H1 (cell line): ENCODE measurements around the gene PDHB. TPM values are rescaled to one million over a fixed set of nuclear protein-coding genes. Genes with fewer than 3 reads are reported as not detected.

Source experiments
- CTCF ChIA-PET: fragments of 300-600 bp; sonication (Branson Sonifier 250); formaldehyde crosslinking; loops from one replicate; lab custom pipeline; 2021; ENCODE audit not compliant: partially characterized antibody; lab: Charles Lee
- POLR2A ChIA-PET: fragments of 300-600 bp; sonication (Branson Sonifier 250); formaldehyde crosslinking; loops from one replicate; lab custom pipeline; 2021; ENCODE audit warnings: inconsistent platforms; ENCODE audit not compliant: partially characterized antibody; lab: Charles Lee
- DNase-seq, 2 experiments: peaks; one replicate each; pipeline versions ENCODE4 v3.0.0 to v3.0.0-alpha.2; 2010 to 2022; ENCODE audit warnings: low spot score in 2 of 2, low read depth in 1 of 2, mixed read lengths in 1 of 2
- FAIRE-seq: peaks from 2 replicates; lab custom pipeline; 2011; peaks lifted over from hg19 to GRCh38; lab: Jason Lieb, UNC
- H2AFZ ChIP-seq: 2 replicates; pipeline ENCODE4 v1.8.1; 2012; ENCODE audit warnings: low read length, inconsistent platforms
- H2AK5ac ChIP-seq: 2 replicates; pipeline ENCODE4 v1.6.1; 2013; ENCODE audit warnings: low read depth, low read length
- H2BK120ac ChIP-seq: replicated peaks from 2 replicates; pipeline ENCODE3; 2013; ENCODE audit warnings: low read depth, low read length, inconsistent platforms
- H2BK12ac ChIP-seq: 2 replicates; pipeline ENCODE4 v1.6.1; 2013; ENCODE audit warnings: low read depth, low read length
- H2BK15ac ChIP-seq: 2 replicates; pipeline ENCODE4 v1.6.1; 2013; ENCODE audit warnings: low read length
- H2BK20ac ChIP-seq: 2 replicates; pipeline ENCODE4 v1.6.1; 2013; ENCODE audit warnings: low read length
- H2BK5ac ChIP-seq: 2 replicates; pipeline ENCODE4 v1.6.1; 2013; ENCODE audit warnings: low read depth, low read length
- H3K14ac ChIP-seq: 2 replicates; pipeline ENCODE4 v1.6.1; 2013; ENCODE audit warnings: inconsistent platforms; ENCODE audit not compliant: insufficient read length
- H3K18ac ChIP-seq: 2 replicates; pipeline ENCODE4 v1.6.1; 2013; ENCODE audit warnings: low read length; ENCODE audit errors: extremely low read depth
- H3K23ac ChIP-seq: 2 replicates; pipeline ENCODE4 v1.6.1; 2013; ENCODE audit warnings: inconsistent platforms; ENCODE audit not compliant: insufficient read length
- H3K23me2 ChIP-seq: 2 replicates; pipeline ENCODE4 v1.6.1; 2013; ENCODE audit warnings: low read depth, low read length
- H3K27ac ChIP-seq: 2 replicates; pipeline ENCODE4 v1.6.1; 2011; ENCODE audit warnings: low read depth, low read length, inconsistent platforms
- H3K27me3 ChIP-seq, 4 experiments: replicated peaks in 1 of 4; 1 replicate in 1 of 4; 2 replicates in 3 of 4; pipeline versions ENCODE4 v1.6.1 to v1.8.1; 2011 to 2013; ENCODE audit warnings: low read length in 3 of 4, mild to moderate bottlenecking in 3 of 4, inconsistent platforms in 2 of 4, mixed read lengths in 2 of 4, moderate library complexity in 1 of 4; ENCODE audit not compliant: control insufficient read depth in 3 of 4, insufficient read depth in 3 of 4; ENCODE audit errors: extremely low read depth in 1 of 4
- H3K36me3 ChIP-seq, 4 experiments: 2 replicates each; pipeline versions ENCODE4 v1.6.1 to v1.8.1; 2011 to 2013; ENCODE audit warnings: mild to moderate bottlenecking in 4 of 4, low read length in 3 of 4, moderate library complexity in 2 of 4, control low read depth in 1 of 4, inconsistent platforms in 1 of 4; ENCODE audit not compliant: insufficient read depth in 4 of 4, control insufficient read depth in 2 of 4
- H3K4ac ChIP-seq: replicated peaks from 2 replicates; pipeline ENCODE3; 2013; ENCODE audit warnings: low read length, low read depth, mixed read lengths, inconsistent platforms; ENCODE audit not compliant: insufficient read length
- H3K4me1 ChIP-seq, 4 experiments: replicated peaks in 1 of 4; 1 replicate in 1 of 4; 2 replicates in 3 of 4; pipeline versions ENCODE4 v1.6.1 to v1.8.1; 2011 to 2013; ENCODE audit warnings: low read length in 3 of 4, inconsistent platforms in 2 of 4, mixed read lengths in 1 of 4; ENCODE audit not compliant: insufficient read depth in 4 of 4, control insufficient read depth in 3 of 4
- H3K4me2 ChIP-seq, 2 experiments: 2 replicates each; pipeline versions ENCODE4 v1.6.1 to v1.8.1; 2011 to 2013; ENCODE audit warnings: low read depth in 2 of 2, low read length in 2 of 2, control low read depth in 1 of 2, inconsistent platforms in 1 of 2, mild to moderate bottlenecking in 1 of 2; ENCODE audit not compliant: insufficient read depth in 1 of 2
- H3K4me3 ChIP-seq, 4 experiments: fragments of 200-600, 300-600 bp in 1 of 4; sonication (generic), shearing (Covaris generic), sonication (Bioruptor Twin) in 1 of 4; 2 replicates each; pipeline versions ENCODE4 v1.5.1 to v1.8.1; 2011 to 2016; ENCODE audit warnings: low read length in 4 of 4, low read depth in 3 of 4, control low read depth in 2 of 4, inconsistent platforms in 2 of 4, mild to moderate bottlenecking in 2 of 4, mixed read lengths in 1 of 4, moderate library complexity in 1 of 4; ENCODE audit not compliant: insufficient read depth in 2 of 4; ENCODE audit errors: extremely low read depth in 1 of 4
- H3K56ac ChIP-seq: replicated peaks from 2 replicates; pipeline ENCODE3; 2013; ENCODE audit warnings: low read depth, mild to moderate bottlenecking, mixed read lengths, low read length, inconsistent platforms; ENCODE audit not compliant: insufficient read length
- H3K79me1 ChIP-seq: 2 replicates; pipeline ENCODE4 v1.6.1; 2013; ENCODE audit warnings: low read depth, low read length, control low read depth
- H3K79me2 ChIP-seq, 2 experiments: 2 replicates each; pipeline versions ENCODE4 v1.6.1 to v1.8.1; 2012 to 2013; ENCODE audit warnings: low read length in 2 of 2, mild to moderate bottlenecking in 2 of 2, inconsistent platforms in 1 of 2; ENCODE audit not compliant: insufficient read depth in 2 of 2, control insufficient read depth in 1 of 2
- H3K9ac ChIP-seq, 4 experiments: replicated peaks in 1 of 4; 1 replicate in 1 of 4; 2 replicates in 3 of 4; pipeline versions ENCODE4 v1.6.1 to v1.8.1; 2011 to 2013; ENCODE audit warnings: low read depth in 3 of 4, low read length in 3 of 4, control low read depth in 2 of 4, mild to moderate bottlenecking in 2 of 4, moderate library complexity in 2 of 4, inconsistent platforms in 1 of 4; ENCODE audit errors: extremely low read depth in 1 of 4
- H3K9me3 ChIP-seq, 2 experiments: 2 replicates each; pipeline versions ENCODE4 v1.6.1 to v1.8.1; 2012 to 2013; ENCODE audit warnings: mild to moderate bottlenecking in 2 of 2, moderate library complexity in 2 of 2, control low read depth in 1 of 2, inconsistent platforms in 1 of 2, low read depth in 1 of 2, low read length in 1 of 2, mixed read lengths in 1 of 2; ENCODE audit not compliant: insufficient read depth in 2 of 2
- H4K20me1 ChIP-seq, 2 experiments: replicated peaks in 1 of 2; 2 replicates each; pipeline versions ENCODE3 to v1.8.1; 2011 to 2013; ENCODE audit warnings: inconsistent platforms in 2 of 2, low read length in 2 of 2, mild to moderate bottlenecking in 1 of 2; ENCODE audit not compliant: insufficient read depth in 2 of 2, control insufficient read depth in 1 of 2
- H4K5ac ChIP-seq: 2 replicates; pipeline ENCODE4 v1.6.1; 2013; ENCODE audit warnings: low read length, low read depth, mixed read lengths, inconsistent platforms; ENCODE audit not compliant: insufficient read length
- H4K8ac ChIP-seq: 2 replicates; pipeline ENCODE4 v1.8.0; 2013; ENCODE audit warnings: mild to moderate bottlenecking, moderate library complexity, low read length, inconsistent platforms; ENCODE audit not compliant: insufficient read depth; ENCODE audit errors: extremely low read depth
- H4K91ac ChIP-seq: replicated peaks from 2 replicates; pipeline ENCODE3; 2013; ENCODE audit warnings: low read length, mixed read lengths, inconsistent platforms; ENCODE audit not compliant: insufficient read length
- MAFK ChIP-seq: IDR thresholded peaks from 2 replicates; pipeline ENCODE4 v1.6.1; 2012; ENCODE audit warnings: low read depth, mild to moderate bottlenecking, improper control_type of control experiment, low read length
- POLR2A ChIP-seq, 2 experiments: IDR thresholded peaks; 1 replicate in 1 of 2; 2 replicates in 1 of 2; pipeline ENCODE4 v1.6.1; 2011; ENCODE audit warnings: low read depth in 2 of 2, low read length in 2 of 2, mild to moderate bottlenecking in 2 of 2; ENCODE audit errors: control extremely low read depth in 1 of 2
- POLR2AphosphoS5 ChIP-seq: IDR thresholded peaks from 2 replicates; pipeline ENCODE4 v1.6.1; 2011; ENCODE audit warnings: low read depth, low read length
- WGBS, 2 experiments: shearing (Covaris generic) in 1 of 2; methylation state at CpG; one replicate each; pipeline versions ENCODE4 v1.1.6 to v1.1.7; 2013 to 2015; ENCODE audit warnings: low lambda C conversion rate in 2 of 2, mixed read lengths in 2 of 2, inconsistent platforms in 1 of 2, low coverage in 1 of 2, missing lambda C conversion rate in 1 of 2; ENCODE audit not compliant: insufficient replicate concordance in 2 of 2, insufficient coverage in 1 of 2, insufficient read length in 1 of 2; ENCODE audit errors: extremely low coverage in 1 of 2, missing lambda C conversion rate in 1 of 2; 5-methylcytosine and 5-hydroxymethylcytosine counted together
- polyA plus RNA-seq, 7 experiments: library from polyadenylated mRNA; depleted of rRNA in 3 of 7; stranded (reverse) in 5 of 7; unstranded in 2 of 7; fragments of >200 nt in 5 of 7; fragments of 200-250 nt in 2 of 7; gene quantifications; 1 replicate in 5 of 7; 2 replicates in 1 of 7; 4 replicates in 1 of 7; pipeline versions ENCODE4 v1.2.1 to v1.2.3, GENCODE V29; 2011 to 2013; ENCODE audit warnings: missing spikeins in 2 of 7, mixed read lengths in 2 of 7
- total RNA-seq: library from RNA; stranded (reverse); fragmentation: NEBNext Ultra II Directional; extraction: Animal tissue kit (Norgen Biotek cat#: 25700); gene quantifications from 2 replicates; pipeline ENCODE4 v1.2.1, GENCODE V29; 2021

PDHB gene
- total and polyA plus RNA-seq, 2 of the 8 experiments (the other 6 are each of a cell fraction or from before 2014, with no cell fraction given): 90.4 to 140 TPM

- Histone ChIP-seq H3K18ac (no peak overlapping the region), H3K79me2 (no peaks in the 10 kb centered on the region), H2BK5ac (no peak overlapping the region), H3K36me3 (no peaks in the 10 kb centered on the region), H4K5ac (no peak overlapping the region), H3K9me3 (no peaks in the 10 kb centered on the region), H3K27ac (no peak overlapping the region), H3K23me2 (no peaks in the 10 kb centered on the region), H4K91ac (no peak overlapping the region), H4K20me1 (no peaks in the 10 kb centered on the region), H3K9ac (no peak overlapping the region), H2AFZ (no peak overlapping the region), H2BK15ac (no peak overlapping the region), H2BK120ac (no peak overlapping the region), H3K23ac (no peak overlapping the region), H2AK5ac (no peak overlapping the region), H3K4ac (no peak overlapping the region), H2BK20ac (no peak overlapping the region), H3K4me2 (no peak overlapping the region), H2BK12ac (no peak overlapping the region), H3K4me3 (no peak overlapping the region), H4K8ac (no peak overlapping the region), H3K4me1 (peaks cover 0 to 7% (median 4%) of the 10 kb centered on the region in 4 experiments; a peak in 4 of 7 replicates), H3K27me3 (no peaks in the 10 kb centered on the region), H3K56ac (no peak overlapping the region), H3K14ac (no peak overlapping the region), H3K79me1 (no peaks in the 10 kb centered on the region)
- WGBS, 2 experiments: 89% methylated on average over 1 of the region's 1 CpG; no CpG with 5 or more reads in 1 of the 2 experiments
- POLR2A ChIA-PET: interaction anchor here (1.7 kb wide), 1 partner anchor 44 kb away, joined by 3 read pairs; no protein-coding TSS in a partner anchor
- DNase-seq: no peak
- CTCF ChIA-PET: interaction anchor here (0.6 to 2.0 kb wide), 7 partner anchors 7 to 71 kb away, joined by 3 to 7 read pairs (median 4); no protein-coding TSS in a partner anchor
- no peak for FAIRE-seq
- TF ChIP-seq POLR2AphosphoS5: no peak
- no peak for TF ChIP-seq MAFK
- no peak for TF ChIP-seq POLR2A (IDR thresholded peaks at IDR 0.05; ENCODE audit: control extremely low read depth in 1 of 2, low read depth in 2 of 2, low read length in 2 of 2)
These were observed 39.6 kb upstream of the PDHB start for GRCh38 chr3:58473275-58473674.
